Keratinocyte (primary cell): ENCODE measurements around the gene ZNF345. TPM values are rescaled to one million over a fixed set of nuclear protein-coding genes. Genes with fewer than 3 reads are reported as not detected.

Source experiments
- DNase-seq: peaks from one replicate; pipeline ENCODE4 v3.0.0-alpha.2; 2011; ENCODE audit warnings: low read depth, missing footprints, low spot score
- FAIRE-seq: peaks from 2 replicates; lab custom pipeline; 2011; peaks lifted over from hg19 to GRCh38; lab: Jason Lieb, UNC
- H2AFZ ChIP-seq: 2 replicates; pipeline ENCODE4 v1.6.0; 2012; ENCODE audit warnings: low read length, control low read depth, inconsistent platforms; ENCODE audit not compliant: control insufficient read depth
- H3K27ac ChIP-seq: 2 replicates; pipeline ENCODE4 v1.5.1; 2011; ENCODE audit warnings: low read length; ENCODE audit not compliant: control insufficient read depth, insufficient read depth
- H3K27me3 ChIP-seq: 3 replicates; pipeline ENCODE4 v1.6.0; 2011; ENCODE audit warnings: low read length; ENCODE audit not compliant: control insufficient read depth, insufficient read depth; ENCODE audit errors: extremely low read depth
- H3K36me3 ChIP-seq, 2 experiments: 2 replicates in 1 of 2; 3 replicates in 1 of 2; pipeline ENCODE4 v1.5.1; 2011; ENCODE audit warnings: low read length in 2 of 2, mild to moderate bottlenecking in 1 of 2; ENCODE audit not compliant: control insufficient read depth in 2 of 2, insufficient read depth in 2 of 2; ENCODE audit errors: extremely low read depth in 1 of 2
- H3K4me1 ChIP-seq: 3 replicates; pipeline ENCODE4 v1.5.1; 2011; ENCODE audit warnings: low read length; ENCODE audit not compliant: control insufficient read depth, insufficient read depth; ENCODE audit errors: extremely low read depth
- H3K4me2 ChIP-seq: 3 replicates; pipeline ENCODE4 v1.6.0; 2011; ENCODE audit warnings: low read depth, low read length; ENCODE audit not compliant: control insufficient read depth, insufficient read depth; ENCODE audit errors: extremely low read depth
- H3K4me3 ChIP-seq, 3 experiments: fragments of 200-600 bp in 1 of 3; sonication (generic) in 1 of 3; 2 replicates in 2 of 3; 3 replicates in 1 of 3; pipeline ENCODE4 v1.5.1; 2011 to 2016; ENCODE audit warnings: low read length in 3 of 3, mild to moderate bottlenecking in 3 of 3, control low read depth in 2 of 3, inconsistent platforms in 1 of 3, low read depth in 1 of 3, mixed read lengths in 1 of 3, mixed run types in 1 of 3, moderate library complexity in 1 of 3; ENCODE audit not compliant: control insufficient read depth in 2 of 3, insufficient read depth in 2 of 3; ENCODE audit errors: extremely low read depth in 1 of 3
- H3K79me2 ChIP-seq: 2 replicates; pipeline ENCODE4 v1.6.0; 2012; ENCODE audit warnings: low read length; ENCODE audit not compliant: control insufficient read depth, insufficient read depth
- H3K9ac ChIP-seq: 3 replicates; pipeline ENCODE4 v1.6.0; 2011; ENCODE audit warnings: low read length; ENCODE audit not compliant: control insufficient read depth, insufficient read depth; ENCODE audit errors: extremely low read depth
- H3K9me1 ChIP-seq: 3 replicates; pipeline ENCODE4 v1.6.0; 2011; ENCODE audit warnings: low read length; ENCODE audit not compliant: control insufficient read depth, insufficient read depth; ENCODE audit errors: extremely low read depth
- H3K9me3 ChIP-seq: 2 replicates; pipeline ENCODE4 v1.5.1; 2012; ENCODE audit warnings: low read depth, low read length; ENCODE audit not compliant: control insufficient read depth
- H4K20me1 ChIP-seq: 3 replicates; pipeline ENCODE4 v1.6.0; 2011; ENCODE audit warnings: low read length; ENCODE audit not compliant: control insufficient read depth, insufficient read depth; ENCODE audit errors: extremely low read depth
- CTCF ChIP-seq, 3 experiments: IDR thresholded peaks in 1 of 3; conservative IDR thresholded peaks in 1 of 3; optimal IDR thresholded peaks in 1 of 3; 2 replicates in 2 of 3; 3 replicates in 1 of 3; pipeline versions ENCODE3 to v1.5.1; 2011; ENCODE audit warnings: low read length in 3 of 3, mild to moderate bottlenecking in 3 of 3, moderate library complexity in 2 of 3, control low read depth in 1 of 3, inconsistent platforms in 1 of 3; ENCODE audit not compliant: insufficient read depth in 2 of 3; ENCODE audit errors: extremely low read depth in 1 of 3
- EZH2 ChIP-seq: IDR thresholded peaks from one replicate; pipeline ENCODE4 v1.6.1; 2012; ENCODE audit warnings: inconsistent platforms, mild to moderate bottlenecking, low read length, moderate library complexity
- dilution Hi-C: fragments of 300-500 bp; cut with MboI; formaldehyde crosslinking; loops from one replicate; pipeline ENCODE4 v1.7.0; 2020; ENCODE audit warnings: low sequenced_read_pairs; ENCODE audit not compliant: extremely low pct_ligation_motif_present
- polyA plus RNA-seq, 5 experiments: library from polyadenylated mRNA; depleted of rRNA in 3 of 5; stranded (reverse) in 3 of 5; stranded (forward) in 1 of 5; unstranded in 1 of 5; fragments of >200 nt; gene quantifications; 1 replicate in 1 of 5; 2 replicates in 3 of 5; 3 replicates in 1 of 5; pipeline versions ENCODE4 v1.2.1 to v1.2.3, GENCODE V29; 2011 to 2012; ENCODE audit warnings: missing spikeins in 2 of 5, low read depth in 1 of 5, low replicate concordance in 1 of 5

Gene ZNF345
- polyA plus RNA-seq, 1 donor (not counting 4 experiments of a cell fraction or from before 2014, with no cell fraction given) = 1.9 TPM

DNA sequence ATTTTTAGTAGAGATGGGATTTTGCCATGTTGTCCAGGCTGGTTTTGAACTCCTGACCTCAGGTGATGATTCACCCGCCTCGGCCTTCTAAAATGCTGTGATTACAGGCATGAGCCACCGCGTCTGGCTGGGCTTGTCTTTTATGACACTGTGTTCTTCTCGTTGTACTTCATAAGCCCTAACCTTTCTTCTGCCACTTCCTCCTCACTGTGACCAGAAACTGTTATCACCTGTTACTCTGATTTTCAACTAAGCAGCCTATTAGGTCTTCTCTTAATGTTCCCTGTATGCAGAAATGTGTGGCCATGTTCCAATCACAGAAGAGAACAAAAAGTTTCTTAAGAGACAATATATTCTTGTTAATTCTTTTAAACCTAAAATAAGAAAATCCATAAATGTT, 28.9 kb upstream of the ZNF345 start:
- no peak overlapping the region for H3K4me3 ChIP-seq
- H2AFZ ChIP-seq = no peak overlapping the region
- H3K9ac ChIP-seq = no peak overlapping the region
- DNase-seq (no peak), FAIRE-seq (no peak)
- H3K9me3 ChIP-seq = peaks cover 40% of the 10 kb centered on the region
- H3K4me1 ChIP-seq = no peaks in the 10 kb centered on the region
- no peak overlapping the region for H3K27ac ChIP-seq
- H3K4me2 ChIP-seq = no peak overlapping the region
- no peaks in the 10 kb centered on the region for H3K9me1 ChIP-seq
- dilution Hi-C loops = no loop called here
- H3K79me2 ChIP-seq = no peaks in the 10 kb centered on the region
- peaks cover 0 to 22% of the 10 kb centered on the region in 2 experiments for H3K36me3 ChIP-seq
- H4K20me1 ChIP-seq = no peaks in the 10 kb centered on the region
- H3K27me3 ChIP-seq = no peaks in the 10 kb centered on the region
- TF ChIP-seq EZH2 = no peak
- no peak for TF ChIP-seq CTCF (optimal IDR thresholded peaks at IDR 0.05 in 1 of 3, IDR thresholded peaks at IDR 0.05 in 1 of 3, conservative IDR thresholded peaks at IDR 0.05 in 1 of 3; ENCODE audit: extremely low read depth in 1 of 3, insufficient read depth in 2 of 3, low read length in 3 of 3)

GRCh38 chr19:36833430-36833829, 17.2 kb upstream of the ZNF345 start:
- dilution Hi-C loops = no loop called here
- no peak overlapping the region for H3K4me2 ChIP-seq
- H3K9me1 ChIP-seq = no peaks in the 10 kb centered on the region
- no peaks in the 10 kb centered on the region for H4K20me1 ChIP-seq
- no peak overlapping the region for H2AFZ ChIP-seq
- no peak overlapping the region for H3K27ac ChIP-seq
- FAIRE-seq (no peak), DNase-seq (no peak)
- H3K4me1 ChIP-seq = peaks cover 10% of the 10 kb centered on the region
- H3K36me3 ChIP-seq = peaks cover 4 to 10% of the 10 kb centered on the region in 2 experiments
- TF ChIP-seq EZH2 (no peak), CTCF (optimal IDR thresholded peaks at IDR 0.05 in 1 of 3, IDR thresholded peaks at IDR 0.05 in 1 of 3, conservative IDR thresholded peaks at IDR 0.05 in 1 of 3; ENCODE audit: extremely low read depth in 1 of 3, insufficient read depth in 2 of 3, low read length in 3 of 3) (no peak)
- no peaks in the 10 kb centered on the region for H3K27me3 ChIP-seq
- H3K79me2 ChIP-seq = peaks cover 37% of the 10 kb centered on the region
- peaks cover 21% of the 10 kb centered on the region for H3K9me3 ChIP-seq
- no peak overlapping the region for H3K4me3 ChIP-seq
- H3K9ac ChIP-seq = no peak overlapping the region
